Measurements from ENCODE around the gene GRIK1.
"Not testable (repeated sequence)": the region's sequence is repeated elsewhere in the genome, so short reads cannot be mapped to it uniquely, and the experiment has no call there.

Gene GRIK1

GRCh38 chr21:29939924-29940275 lies at the start of gene GRIK1:
Gene GRIK1, minus strand, starts transcription at chr21:29939996.
- DNase-seq: no peak

GRCh38 chr21:29987762-29988161 lies 48.0 kb upstream of the GRIK1 start:
- no peak for DNase-seq

- no peak for DNase-seq
Observed at GRCh38 chr21:29985866-29986265, 46.1 kb upstream of the GRIK1 start.

GRCh38 chr21:29979043-29979442 lies 39.2 kb upstream of the GRIK1 start:
- DNase-seq: no peak

GRCh38 chr21:29975776-29976175 lies 36.0 kb upstream of the GRIK1 start:
- no peak for DNase-seq

GRCh38 chr21:29973258-29973657 lies 33.5 kb upstream of the GRIK1 start:
- DNase-seq: no peak

GRCh38 chr21:29961291-29962027 lies 21.7 kb upstream of the GRIK1 start:
- no peak for DNase-seq

GRCh38 chr21:29958551-29958950 lies 18.8 kb upstream of the GRIK1 start:
- no peak for DNase-seq

- DNase-seq: not testable (repeated sequence)
Observed at GRCh38 chr21:29958035-29958434, 18.2 kb upstream of the GRIK1 start.

- DNase-seq: no peak
Observed at GRCh38 chr21:29953690-29954089, 13.9 kb upstream of the GRIK1 start.

GRCh38 chr21:29953072-29953471 lies 13.3 kb upstream of the GRIK1 start:
- no peak for DNase-seq

GRCh38 chr21:29951911-29952310 lies 12.1 kb upstream of the GRIK1 start:
- DNase-seq: no peak

- no peak for DNase-seq
Observed at GRCh38 chr21:29949991-29950390, 10.2 kb upstream of the GRIK1 start.

GRCh38 chr21:29947119-29947518 lies 7.3 kb upstream of the GRIK1 start:
- no peak for DNase-seq

GRCh38 chr21:29943885-29944284 lies 4.1 kb upstream of the GRIK1 start:
- no peak for DNase-seq

GRCh38 chr21:29942034-29942433 lies 2.2 kb upstream of the GRIK1 start:
- no peak for DNase-seq

- no peak for DNase-seq
Observed at GRCh38 chr21:29940991-29941390, 1.2 kb upstream of the GRIK1 start.

- DNase-seq: peak; percentile 8
Observed at GRCh38 chr21:29940361-29940760, 565 bp upstream of the GRIK1 start.

- no peak for DNase-seq
Observed at GRCh38 chr21:29939104-29939923, 482 bp downstream of the GRIK1 start.

- no peak for DNase-seq
Observed at GRCh38 chr21:29938776-29939103, 1.1 kb downstream of the GRIK1 start.

- DNase-seq: no peak
Observed at GRCh38 chr21:29933088-29933487, 6.7 kb downstream of the GRIK1 start.

GRCh38 chr21:29928537-29928936 lies 11.3 kb downstream of the GRIK1 start:
- no peak for DNase-seq

GRCh38 chr21:29920938-29921337 lies 18.9 kb downstream of the GRIK1 start:
- DNase-seq: no peak

GRCh38 chr21:29914326-29914725 lies 25.5 kb downstream of the GRIK1 start:
- no peak for DNase-seq

GRCh38 chr21:29909571-29909970 lies 30.2 kb downstream of the GRIK1 start:
- DNase-seq: no peak
